Measurements from ENCODE around the gene BTBD6. TPM values are rescaled to one million over a fixed set of nuclear protein-coding genes. Genes with fewer than 3 reads are reported as not detected.

BTBD6 gene
- total RNA-seq, 2 donors from 2014 or later: 13.0 to 22.4 TPM

DNA sequence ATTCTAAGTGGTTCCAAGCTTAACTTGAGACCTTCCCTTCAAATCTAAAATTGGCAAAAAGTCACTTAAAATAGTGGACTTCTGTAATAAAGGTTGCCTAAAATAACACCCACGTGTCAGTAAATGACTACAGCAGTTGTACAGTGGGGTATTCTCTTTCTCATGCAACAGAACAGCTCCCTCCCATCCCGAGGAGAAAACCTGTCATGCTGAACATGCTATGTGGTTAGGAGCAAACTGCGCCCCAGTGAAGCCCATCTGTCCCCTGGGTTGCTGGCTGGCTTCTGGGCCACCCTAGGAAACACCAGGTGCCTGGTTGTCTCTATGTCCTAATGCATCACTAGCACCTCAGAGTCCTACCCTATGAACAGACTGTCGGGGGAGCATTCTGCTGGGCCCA is 2.7 kb downstream of the BTBD6 start:
- ATAC-seq: no peak
- Histone ChIP-seq H3K36me3 (replicated peaks in 1 of 2; ENCODE audit: insufficient read depth in 1 of 2, low read depth in 2 of 2) (no peaks in the 10 kb centered on the region), H3K27ac (no peak overlapping the region)

DNA sequence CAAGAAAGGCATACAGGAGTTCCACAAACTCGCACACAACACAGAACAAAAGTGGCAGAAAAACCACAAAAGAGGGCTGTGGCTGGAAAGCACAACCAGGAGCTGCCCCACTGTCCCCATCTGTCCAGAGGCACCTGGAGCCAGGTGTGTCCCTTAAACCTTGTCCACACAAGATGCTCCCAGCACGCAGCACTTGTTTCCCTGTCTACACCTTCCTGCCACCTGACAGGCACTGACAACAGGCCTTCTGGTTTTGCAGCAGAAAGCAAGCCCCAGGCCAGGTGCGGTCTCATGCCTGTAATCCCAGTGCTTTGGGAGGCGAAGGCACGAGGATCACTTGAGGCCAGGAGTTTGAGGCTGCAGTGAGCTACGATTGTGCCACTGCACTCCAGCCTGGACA is 3.6 kb downstream of the BTBD6 start:
- no peaks in the 10 kb centered on the region for H3K27me3 ChIP-seq
- DNase-seq (no peak), ATAC-seq (no peak)
- H3K9me3 ChIP-seq: no peaks in the 10 kb centered on the region
- peaks cover 7% of the 10 kb centered on the region for H3K4me1 ChIP-seq
- WGBS, 2 donors: 91 to 97% methylated on average over 5 to 6 of the region's 6 CpGs
- intact Hi-C loops (cut with DNase I): no loop called here
- no peak overlapping the region for H3K27ac ChIP-seq
- no peak overlapping the region for H3K4me3 ChIP-seq
- no peak for TF ChIP-seq POLR2A (IDR thresholded peaks at IDR 0.05)
- TF ChIP-seq, protein P1, sequence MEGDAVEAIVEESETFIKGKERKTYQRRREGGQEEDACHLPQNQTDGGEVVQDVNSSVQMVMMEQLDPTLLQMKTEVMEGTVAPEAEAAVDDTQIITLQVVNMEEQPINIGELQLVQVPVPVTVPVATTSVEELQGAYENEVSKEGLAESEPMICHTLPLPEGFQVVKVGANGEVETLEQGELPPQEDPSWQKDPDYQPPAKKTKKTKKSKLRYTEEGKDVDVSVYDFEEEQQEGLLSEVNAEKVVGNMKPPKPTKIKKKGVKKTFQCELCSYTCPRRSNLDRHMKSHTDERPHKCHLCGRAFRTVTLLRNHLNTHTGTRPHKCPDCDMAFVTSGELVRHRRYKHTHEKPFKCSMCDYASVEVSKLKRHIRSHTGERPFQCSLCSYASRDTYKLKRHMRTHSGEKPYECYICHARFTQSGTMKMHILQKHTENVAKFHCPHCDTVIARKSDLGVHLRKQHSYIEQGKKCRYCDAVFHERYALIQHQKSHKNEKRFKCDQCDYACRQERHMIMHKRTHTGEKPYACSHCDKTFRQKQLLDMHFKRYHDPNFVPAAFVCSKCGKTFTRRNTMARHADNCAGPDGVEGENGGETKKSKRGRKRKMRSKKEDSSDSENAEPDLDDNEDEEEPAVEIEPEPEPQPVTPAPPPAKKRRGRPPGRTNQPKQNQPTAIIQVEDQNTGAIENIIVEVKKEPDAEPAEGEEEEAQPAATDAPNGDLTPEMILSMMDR (IDR thresholded peaks at IDR 0.05): no peak
- no peaks in the 10 kb centered on the region for H3K36me3 ChIP-seq (replicated peaks in 1 of 2; ENCODE audit: insufficient read depth in 1 of 2, low read depth in 2 of 2)

More for the DNA sequence above, 2.7 kb downstream of the BTBD6 start:
- intact Hi-C loops (cut with DNase I): no loop called here
- H3K9me3 ChIP-seq: no peaks in the 10 kb centered on the region
- no peak overlapping the region for H3K4me3 ChIP-seq
- H3K27me3 ChIP-seq: no peaks in the 10 kb centered on the region
- 70 to 75% methylated on average over 4 of the region's 4 CpGs for WGBS, 2 donors
- no peak for DNase-seq
- H3K4me1 ChIP-seq: peaks cover 7% of the 10 kb centered on the region
- TF ChIP-seq, protein P1 (IDR thresholded peaks at IDR 0.05): no peak
- no peak for TF ChIP-seq POLR2A (IDR thresholded peaks at IDR 0.05)

DNA sequence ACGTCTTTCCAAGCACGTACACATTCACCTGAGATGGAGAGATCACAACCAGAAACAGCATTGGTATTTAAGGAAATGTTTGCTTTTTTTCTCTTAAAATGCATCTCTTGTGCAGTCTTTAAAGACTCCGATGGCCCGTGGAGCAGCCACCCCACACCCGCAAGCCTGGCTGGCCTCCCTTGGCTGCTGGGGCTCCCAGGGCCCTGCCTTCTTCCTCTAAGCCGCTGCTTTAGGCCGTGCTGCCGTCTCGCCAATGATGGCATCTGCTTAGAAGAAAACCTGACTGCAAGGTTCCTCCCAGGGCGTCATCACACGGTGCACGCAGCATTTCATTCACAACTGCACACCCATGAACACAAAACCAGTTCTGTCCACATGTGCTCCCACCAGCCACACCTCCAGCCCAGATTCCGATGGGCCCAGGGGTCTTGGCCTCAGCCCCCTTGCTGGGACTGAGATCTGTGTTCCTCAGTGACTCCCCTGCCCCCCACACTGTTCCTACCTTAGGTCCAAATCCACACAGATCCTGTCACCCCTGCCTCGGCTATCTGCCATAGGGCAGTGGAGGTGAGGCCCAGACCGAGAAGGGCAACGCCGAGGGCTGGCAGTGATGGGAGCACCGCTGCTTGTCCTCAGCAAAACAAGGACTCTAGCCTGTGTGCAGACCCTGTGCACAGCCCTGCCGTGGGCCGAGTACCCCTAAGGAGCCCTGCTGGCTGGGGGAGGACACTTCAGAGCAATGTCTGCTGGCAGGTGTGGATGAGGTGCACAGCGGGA is 4.4 kb downstream of the BTBD6 start:
- Histone ChIP-seq H3K4me1 (peaks cover 3% of the 10 kb centered on the region), H3K4me3 (no peak overlapping the region), H3K27me3 (no peaks in the 10 kb centered on the region), H3K36me3 (replicated peaks in 1 of 2; ENCODE audit: insufficient read depth in 1 of 2, low read depth in 2 of 2) (no peaks in the 10 kb centered on the region), H3K9me3 (no peaks in the 10 kb centered on the region), H3K27ac (no peak overlapping the region)
- ATAC-seq (no peak), DNase-seq (no peak)
- no peak for TF ChIP-seq POLR2A (IDR thresholded peaks at IDR 0.05)
- TF ChIP-seq, protein P1 (IDR thresholded peaks at IDR 0.05): no peak
- WGBS, 2 donors: 90 to 91% methylated on average over 19 to 21 of the region's 21 CpGs
- intact Hi-C loops (cut with DNase I): no loop called here

DNA sequence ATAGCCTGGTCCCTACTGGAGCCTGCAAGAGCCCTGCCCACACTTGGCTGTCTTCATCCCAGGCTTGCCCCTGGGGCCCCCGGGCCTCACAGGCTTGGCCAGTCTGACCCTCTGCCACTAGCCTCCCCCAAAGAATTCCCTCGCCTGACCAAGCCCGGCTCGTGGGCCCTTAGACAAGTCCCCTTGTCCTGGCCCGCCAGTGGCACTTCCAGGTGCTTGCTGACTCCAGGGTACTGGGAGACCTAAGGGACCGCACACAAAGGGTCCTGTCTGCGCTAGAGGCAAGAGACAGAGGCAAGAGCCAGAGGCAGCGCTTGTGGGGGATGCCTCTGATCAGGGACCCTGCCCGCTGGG is 5.0 kb downstream of the BTBD6 start:
- TF ChIP-seq POLR2A (IDR thresholded peaks at IDR 0.05): no peak
- TF ChIP-seq, protein P1 (IDR thresholded peaks at IDR 0.05): no peak
- intact Hi-C loops (cut with DNase I): no loop called here
- WGBS, 2 donors: 94 to 95% methylated on average over 6 to 9 of the region's 9 CpGs

DNA sequence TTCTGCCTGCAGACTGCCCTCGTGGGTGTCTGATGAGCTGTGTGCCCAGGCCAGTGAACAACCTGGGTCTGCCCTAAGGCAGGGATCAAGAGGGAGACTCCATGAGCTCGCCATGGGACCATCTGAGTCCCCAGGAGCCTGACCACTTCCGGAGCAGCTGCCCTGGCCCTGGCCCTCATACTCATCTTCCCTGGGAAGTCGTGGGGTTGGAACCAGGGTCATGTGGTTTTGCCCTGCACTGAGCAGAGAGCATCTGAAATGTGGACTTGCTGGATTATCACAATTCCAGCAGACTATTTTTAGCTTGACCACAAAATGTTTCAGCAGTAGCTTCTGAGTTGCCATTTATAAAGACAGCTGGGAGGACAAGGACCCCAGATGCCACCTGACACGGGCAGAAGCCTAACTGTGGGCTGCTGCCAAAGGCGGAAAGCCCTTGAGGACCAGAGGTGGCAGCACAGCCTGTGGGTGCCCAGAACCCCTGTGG is 6.7 kb downstream of the BTBD6 start:
- Histone ChIP-seq H3K9me3 (no peaks in the 10 kb centered on the region), H3K36me3 (replicated peaks in 1 of 2; ENCODE audit: insufficient read depth in 1 of 2, low read depth in 2 of 2) (no peaks in the 10 kb centered on the region), H3K27me3 (no peaks in the 10 kb centered on the region), H3K27ac (no peak overlapping the region), H3K4me1 (peaks cover 14% of the 10 kb centered on the region), H3K4me3 (no peak overlapping the region)
- TF ChIP-seq, protein P1 (IDR thresholded peaks at IDR 0.05): no peak
- no peak for TF ChIP-seq POLR2A (IDR thresholded peaks at IDR 0.05)
- intact Hi-C loops (cut with DNase I): no loop called here
- WGBS, 2 donors: 79 to 88% methylated on average over 4 to 6 of the region's 6 CpGs
- DNase-seq (no peak), ATAC-seq (no peak)

More for the DNA sequence above, 5.0 kb downstream of the BTBD6 start:
- H3K27me3 ChIP-seq: no peaks in the 10 kb centered on the region
- H3K36me3 ChIP-seq (replicated peaks in 1 of 2; ENCODE audit: insufficient read depth in 1 of 2, low read depth in 2 of 2): no peaks in the 10 kb centered on the region
- peaks cover under 1% of the 10 kb centered on the region for H3K4me1 ChIP-seq
- no peak for DNase-seq
- H3K9me3 ChIP-seq: no peaks in the 10 kb centered on the region
- no peak overlapping the region for H3K27ac ChIP-seq
- H3K4me3 ChIP-seq: no peak overlapping the region
- ATAC-seq: no peak
